K562 (cell line): ENCODE data around the gene COL1A1. TPM values are rescaled to one million over a fixed set of nuclear protein-coding genes. Genes with fewer than 3 reads are reported as not detected.

Experiments
- polyA plus RNA-seq, 8 experiments: library from polyadenylated mRNA; depleted of rRNA in 4 of 8; stranded (reverse) in 5 of 8; unstranded in 3 of 8; fragments of >200 nt; fragmentation: Nextera tagmentation in 2 of 8; fragmentation: Illumina TruSeq in 1 of 8; extraction: Ambion mirVana in 2 of 8; extraction: Trizol in 1 of 8; gene quantifications; 2 replicates each; pipeline versions ENCODE4 v1.2.1 to v1.2.3, GENCODE V29; 2011 to 2014; ENCODE audit warnings: inconsistent platforms in 1 of 8, missing spikeins in 1 of 8
- total RNA-seq, 7 experiments: library from RNA; depleted of rRNA in 6 of 7; stranded (reverse); fragments of >200 nt in 6 of 7; fragmentation: Illumina TruSeq in 2 of 7; extraction: Trizol in 2 of 7; gene quantifications; 2 replicates each; pipeline versions ENCODE4 v1.2.1 to v1.2.3, GENCODE V29; 2011 to 2021; ENCODE audit warnings: low replicate concordance in 1 of 7
- TF ChIP-seq, protein P1 (sequence below): fragments of 250-450 bp; sonication (Bioruptor Pico); IDR thresholded peaks from 2 replicates; pipeline ENCODE4 v1.8.0; 2022; ENCODE audit warnings: inconsistent platforms
- TF ChIP-seq, protein P2 (sequence below): fragments of 250-450 bp; sonication (Bioruptor Pico); IDR thresholded peaks from 2 replicates; pipeline ENCODE4 v1.5.0; 2020; ENCODE audit warnings: mild to moderate bottlenecking
- TF ChIP-seq, protein P3 (sequence below): sonication (generic); formaldehyde crosslinking; IDR thresholded peaks from 2 replicates; pipeline ENCODE4 v1.8.1; 2022; ENCODE audit warnings: missing genetic modification reagents
- TF ChIP-seq, protein P4 (sequence below): fragments of 450-650 bp; IDR thresholded peaks from 2 replicates; pipeline ENCODE4 v1.6.1; 2016

COL1A1 gene
- total and polyA plus RNA-seq, 9 of the 15 experiments (the other 6 are each of a cell fraction or from before 2014, with no cell fraction given) = 0.04 to 3.4 (median 0.18) TPM

DNA sequence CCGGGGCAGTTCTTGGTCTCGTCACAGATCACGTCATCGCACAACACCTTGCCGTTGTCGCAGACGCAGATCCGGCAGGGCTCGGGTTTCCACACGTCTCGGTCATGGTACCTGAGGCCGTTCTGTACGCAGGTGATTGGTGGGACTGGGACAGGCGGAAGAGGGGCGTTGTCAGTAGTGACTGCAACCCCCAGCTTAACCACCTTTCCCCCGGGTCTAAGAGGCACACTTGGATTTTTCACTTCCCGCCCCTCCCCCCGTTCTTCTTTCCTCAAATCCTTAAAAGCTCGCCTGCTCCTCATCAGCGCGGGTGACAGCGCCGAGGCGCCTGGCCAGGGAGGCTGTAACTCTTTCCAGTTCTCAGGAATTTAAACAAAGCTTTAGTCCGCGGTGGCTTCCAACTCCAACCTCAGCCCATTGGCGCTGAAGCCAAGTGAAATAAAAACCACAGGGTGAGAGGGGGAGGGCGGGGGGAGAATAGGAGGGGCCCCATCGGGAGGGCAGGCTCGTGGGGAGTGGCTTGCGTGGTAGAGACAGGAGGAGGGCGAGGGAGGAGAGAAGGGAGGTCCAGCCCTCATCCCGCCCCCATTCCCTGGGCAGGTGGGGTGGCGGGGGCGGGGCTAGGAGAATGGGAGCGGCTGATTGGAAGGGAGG is 1.5 kb downstream of the COL1A1 start (continued):
- TF ChIP-seq, protein P1, sequence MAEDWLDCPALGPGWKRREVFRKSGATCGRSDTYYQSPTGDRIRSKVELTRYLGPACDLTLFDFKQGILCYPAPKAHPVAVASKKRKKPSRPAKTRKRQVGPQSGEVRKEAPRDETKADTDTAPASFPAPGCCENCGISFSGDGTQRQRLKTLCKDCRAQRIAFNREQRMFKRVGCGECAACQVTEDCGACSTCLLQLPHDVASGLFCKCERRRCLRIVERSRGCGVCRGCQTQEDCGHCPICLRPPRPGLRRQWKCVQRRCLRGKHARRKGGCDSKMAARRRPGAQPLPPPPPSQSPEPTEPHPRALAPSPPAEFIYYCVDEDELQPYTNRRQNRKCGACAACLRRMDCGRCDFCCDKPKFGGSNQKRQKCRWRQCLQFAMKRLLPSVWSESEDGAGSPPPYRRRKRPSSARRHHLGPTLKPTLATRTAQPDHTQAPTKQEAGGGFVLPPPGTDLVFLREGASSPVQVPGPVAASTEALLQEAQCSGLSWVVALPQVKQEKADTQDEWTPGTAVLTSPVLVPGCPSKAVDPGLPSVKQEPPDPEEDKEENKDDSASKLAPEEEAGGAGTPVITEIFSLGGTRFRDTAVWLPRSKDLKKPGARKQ (CRISPR knock-in tag) = no peak
- TF ChIP-seq, protein P2, sequence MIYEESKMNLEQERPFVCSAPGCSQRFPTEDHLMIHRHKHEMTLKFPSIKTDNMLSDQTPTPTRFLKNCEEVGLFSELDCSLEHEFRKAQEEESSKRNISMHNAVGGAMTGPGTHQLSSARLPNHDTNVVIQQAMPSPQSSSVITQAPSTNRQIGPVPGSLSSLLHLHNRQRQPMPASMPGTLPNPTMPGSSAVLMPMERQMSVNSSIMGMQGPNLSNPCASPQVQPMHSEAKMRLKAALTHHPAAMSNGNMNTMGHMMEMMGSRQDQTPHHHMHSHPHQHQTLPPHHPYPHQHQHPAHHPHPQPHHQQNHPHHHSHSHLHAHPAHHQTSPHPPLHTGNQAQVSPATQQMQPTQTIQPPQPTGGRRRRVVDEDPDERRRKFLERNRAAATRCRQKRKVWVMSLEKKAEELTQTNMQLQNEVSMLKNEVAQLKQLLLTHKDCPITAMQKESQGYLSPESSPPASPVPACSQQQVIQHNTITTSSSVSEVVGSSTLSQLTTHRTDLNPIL = no peak
- TF ChIP-seq, protein P3, sequence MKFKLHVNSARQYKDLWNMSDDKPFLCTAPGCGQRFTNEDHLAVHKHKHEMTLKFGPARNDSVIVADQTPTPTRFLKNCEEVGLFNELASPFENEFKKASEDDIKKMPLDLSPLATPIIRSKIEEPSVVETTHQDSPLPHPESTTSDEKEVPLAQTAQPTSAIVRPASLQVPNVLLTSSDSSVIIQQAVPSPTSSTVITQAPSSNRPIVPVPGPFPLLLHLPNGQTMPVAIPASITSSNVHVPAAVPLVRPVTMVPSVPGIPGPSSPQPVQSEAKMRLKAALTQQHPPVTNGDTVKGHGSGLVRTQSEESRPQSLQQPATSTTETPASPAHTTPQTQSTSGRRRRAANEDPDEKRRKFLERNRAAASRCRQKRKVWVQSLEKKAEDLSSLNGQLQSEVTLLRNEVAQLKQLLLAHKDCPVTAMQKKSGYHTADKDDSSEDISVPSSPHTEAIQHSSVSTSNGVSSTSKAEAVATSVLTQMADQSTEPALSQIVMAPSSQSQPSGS (CRISPR knock-in tag) = 0 out of 2 replicates have a peak, but pooled peaks have one; percentile 21
- TF ChIP-seq, protein P4, sequence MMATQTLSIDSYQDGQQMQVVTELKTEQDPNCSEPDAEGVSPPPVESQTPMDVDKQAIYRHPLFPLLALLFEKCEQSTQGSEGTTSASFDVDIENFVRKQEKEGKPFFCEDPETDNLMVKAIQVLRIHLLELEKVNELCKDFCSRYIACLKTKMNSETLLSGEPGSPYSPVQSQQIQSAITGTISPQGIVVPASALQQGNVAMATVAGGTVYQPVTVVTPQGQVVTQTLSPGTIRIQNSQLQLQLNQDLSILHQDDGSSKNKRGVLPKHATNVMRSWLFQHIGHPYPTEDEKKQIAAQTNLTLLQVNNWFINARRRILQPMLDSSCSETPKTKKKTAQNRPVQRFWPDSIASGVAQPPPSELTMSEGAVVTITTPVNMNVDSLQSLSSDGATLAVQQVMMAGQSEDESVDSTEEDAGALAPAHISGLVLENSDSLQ = peak; percentile 42; the same call in 1 of the 2 replicates
- TF ChIP-seq, all 486 proteins: peak for 15
